ENCODE results near the gene PEX7.

DNA sequence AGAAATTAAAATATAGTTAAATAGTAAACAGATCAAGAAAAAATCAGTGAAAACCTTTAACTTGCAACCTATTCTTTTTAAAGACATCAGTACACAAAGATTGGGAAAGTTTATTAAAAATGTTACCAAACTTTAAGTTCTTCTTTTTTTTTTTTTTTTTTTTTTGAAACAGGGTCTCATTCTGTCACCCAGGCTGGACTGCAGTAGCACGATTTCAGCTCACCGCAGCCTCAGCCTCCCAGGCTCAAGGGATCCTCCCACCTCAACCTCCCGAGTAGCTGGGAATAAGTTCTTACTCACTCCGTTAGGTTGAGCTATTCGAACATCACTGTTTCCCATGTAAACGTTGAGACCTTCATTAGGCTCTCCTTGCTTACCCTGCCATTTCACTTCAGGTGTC is 35.7 kb upstream of the PEX7 start:
- TF ChIP-seq, protein P1, sequence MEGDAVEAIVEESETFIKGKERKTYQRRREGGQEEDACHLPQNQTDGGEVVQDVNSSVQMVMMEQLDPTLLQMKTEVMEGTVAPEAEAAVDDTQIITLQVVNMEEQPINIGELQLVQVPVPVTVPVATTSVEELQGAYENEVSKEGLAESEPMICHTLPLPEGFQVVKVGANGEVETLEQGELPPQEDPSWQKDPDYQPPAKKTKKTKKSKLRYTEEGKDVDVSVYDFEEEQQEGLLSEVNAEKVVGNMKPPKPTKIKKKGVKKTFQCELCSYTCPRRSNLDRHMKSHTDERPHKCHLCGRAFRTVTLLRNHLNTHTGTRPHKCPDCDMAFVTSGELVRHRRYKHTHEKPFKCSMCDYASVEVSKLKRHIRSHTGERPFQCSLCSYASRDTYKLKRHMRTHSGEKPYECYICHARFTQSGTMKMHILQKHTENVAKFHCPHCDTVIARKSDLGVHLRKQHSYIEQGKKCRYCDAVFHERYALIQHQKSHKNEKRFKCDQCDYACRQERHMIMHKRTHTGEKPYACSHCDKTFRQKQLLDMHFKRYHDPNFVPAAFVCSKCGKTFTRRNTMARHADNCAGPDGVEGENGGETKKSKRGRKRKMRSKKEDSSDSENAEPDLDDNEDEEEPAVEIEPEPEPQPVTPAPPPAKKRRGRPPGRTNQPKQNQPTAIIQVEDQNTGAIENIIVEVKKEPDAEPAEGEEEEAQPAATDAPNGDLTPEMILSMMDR (IDR thresholded peaks at IDR 0.05): no peak
- TF ChIP-seq POLR2A (IDR thresholded peaks at IDR 0.05): no peak

Data from adrenal gland (tissue), 5 donors.